Activated CD8-positive, alpha-beta memory T cell treated with anti-CD3 and anti-CD28 coated beads, Interleukin-2, amount 50 U/mL, for 1 hour (primary cell): ENCODE data around the gene PDC.
"Not testable (repeated sequence)": the region's sequence is repeated elsewhere in the genome, so short reads cannot be mapped to it uniquely, and the experiment has no call there.

Experiments used
- DNase-seq: peaks from one replicate; pipeline ENCODE4 v3.0.0-alpha.2; 2020; ENCODE audit errors: extremely low read depth

Gene PDC

DNA sequence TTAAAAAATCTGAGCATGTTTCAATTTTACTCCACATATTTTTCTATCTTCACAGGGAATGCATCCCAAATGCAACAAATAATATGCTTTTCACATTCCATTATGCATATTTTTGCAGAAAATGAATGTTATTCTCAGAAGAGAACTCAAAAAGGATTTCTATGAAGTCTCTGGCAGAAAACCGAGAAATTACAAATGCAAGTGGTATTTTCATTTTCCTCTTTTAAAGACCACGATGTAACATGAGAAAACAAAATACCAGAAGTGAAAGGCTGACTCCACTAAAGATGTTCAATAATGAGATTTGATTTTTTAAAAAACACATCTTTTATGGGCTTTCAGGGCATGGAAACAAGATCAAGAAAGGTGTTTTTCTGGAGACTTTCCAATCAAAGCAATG lies 5.0 kb upstream of the PDC start:
- no peak for DNase-seq

DNA sequence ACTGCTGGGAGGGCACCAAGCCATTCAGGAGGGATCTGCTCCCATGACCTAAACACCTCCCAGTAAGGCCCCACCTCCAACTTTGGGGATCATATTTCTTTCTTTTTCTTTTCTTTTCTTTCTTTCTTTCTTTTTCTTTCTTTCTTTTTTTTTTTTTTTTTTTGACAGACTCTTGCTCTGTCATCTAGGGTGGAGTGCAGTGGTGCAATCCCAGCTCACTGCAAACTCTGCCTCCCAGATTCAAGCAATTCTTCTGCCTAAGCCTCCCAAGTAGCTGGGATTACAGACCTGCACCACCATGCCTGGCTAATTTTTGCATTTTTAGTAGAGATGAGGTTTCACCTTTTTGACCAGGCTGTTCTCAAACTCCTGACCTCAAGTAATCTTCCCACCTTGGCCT lies 4.6 kb upstream of the PDC start:
- not testable (repeated sequence) for DNase-seq

DNA sequence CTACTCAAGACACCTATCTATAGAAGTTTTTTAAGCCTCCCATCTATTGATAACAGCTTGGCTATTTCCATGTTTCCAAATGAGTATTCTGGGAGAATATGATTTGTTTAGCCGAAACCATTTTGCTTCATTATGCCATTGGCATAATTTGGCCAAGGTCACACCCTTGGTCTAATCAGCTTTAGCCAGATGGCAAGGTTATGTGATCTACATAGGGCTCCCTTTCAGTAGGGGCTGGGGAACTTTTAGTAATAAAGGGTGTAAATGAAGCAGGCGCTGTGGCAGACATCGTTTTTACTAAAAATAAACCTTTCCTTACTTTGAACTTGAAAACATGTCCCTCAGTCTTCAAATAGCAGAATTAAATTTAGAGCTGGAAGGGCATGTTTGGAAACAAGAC lies 3.0 kb upstream of the PDC start:
- DNase-seq: no peak

DNA sequence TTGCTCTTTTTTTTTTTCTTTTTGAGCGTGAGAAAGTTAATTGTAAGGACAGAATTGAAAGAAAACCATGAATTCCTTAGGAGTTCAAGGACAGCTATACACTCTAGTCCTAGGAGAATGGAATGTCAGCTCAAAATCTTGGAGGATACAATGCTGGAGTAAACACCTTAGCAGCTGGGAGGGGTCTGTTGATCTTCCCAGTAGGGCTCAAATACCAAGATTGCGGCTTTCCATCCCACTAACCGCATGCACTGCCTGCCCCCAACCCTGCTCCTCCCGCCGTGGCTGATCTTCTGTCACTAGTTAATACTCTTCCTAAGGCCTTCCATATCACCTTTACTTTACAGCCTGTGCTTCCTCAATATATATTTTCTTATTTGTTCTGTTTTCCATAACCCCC lies 2.6 kb upstream of the PDC start:
- no peak for DNase-seq

DNA sequence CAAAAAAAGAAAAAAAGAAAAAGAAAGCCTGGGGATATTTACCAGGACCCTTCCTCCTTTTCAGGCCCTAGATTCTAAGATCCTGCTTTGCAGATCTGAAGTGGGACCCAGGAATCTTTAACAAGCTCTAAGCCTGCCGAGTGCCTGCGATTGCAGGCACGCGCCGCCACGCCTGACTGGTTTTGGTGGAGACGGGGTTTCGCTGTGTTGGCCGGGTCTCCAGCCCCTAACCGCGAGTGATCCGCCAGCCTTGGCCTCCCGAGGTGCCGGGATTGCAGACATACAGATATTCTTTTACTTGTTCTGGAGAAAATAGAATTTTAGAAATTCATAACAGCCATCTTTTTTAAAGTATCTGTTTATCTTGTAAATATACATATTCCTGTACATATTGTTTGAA lies 1.8 kb downstream of the PDC start:
- not testable (repeated sequence) for DNase-seq

DNA sequence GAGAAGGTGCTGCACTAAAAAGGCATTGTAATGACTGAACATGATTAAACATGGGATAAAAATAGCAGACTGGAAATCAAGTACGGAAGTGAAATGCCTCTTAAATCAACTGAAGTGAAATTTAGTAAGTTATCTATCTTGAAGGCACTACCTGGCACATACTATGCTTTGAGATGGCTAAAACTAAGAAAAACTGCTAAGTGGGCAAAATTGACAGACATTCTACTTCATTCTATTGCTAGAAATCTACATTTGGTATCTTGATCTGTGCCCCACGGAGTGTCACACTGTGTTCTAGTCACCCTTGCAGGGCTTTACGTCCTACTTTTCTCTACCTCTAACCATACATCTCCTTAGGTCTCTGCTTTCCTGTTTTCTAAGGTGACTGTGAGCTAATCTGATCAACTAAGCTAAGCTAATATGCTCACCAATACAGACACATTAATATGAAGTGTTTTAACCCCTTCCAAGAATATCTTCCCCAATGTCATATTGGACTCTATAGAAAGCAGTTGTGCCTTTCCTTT lies 4.1 kb downstream of the PDC start:
- no peak for DNase-seq

DNA sequence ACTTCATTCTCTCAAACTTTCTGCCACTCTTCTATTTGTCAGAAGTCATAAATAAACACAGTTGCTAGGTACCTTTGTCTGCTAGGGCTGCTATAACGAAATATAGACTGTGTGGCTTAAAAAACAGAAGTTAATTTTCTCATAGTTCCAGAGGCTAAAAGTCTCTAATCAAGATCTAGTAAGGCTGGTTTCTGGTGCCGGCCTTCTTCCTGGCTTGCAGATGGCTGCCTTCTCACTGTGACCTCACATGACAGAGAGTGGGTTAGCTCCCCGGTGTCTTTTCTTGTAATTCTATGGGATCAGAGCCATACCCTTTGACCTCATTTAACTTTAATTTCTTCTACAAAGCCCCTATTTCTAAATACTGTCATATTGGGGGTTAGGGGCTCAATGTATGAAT lies 5.9 kb downstream of the PDC start:
- DNase-seq: no peak

DNA sequence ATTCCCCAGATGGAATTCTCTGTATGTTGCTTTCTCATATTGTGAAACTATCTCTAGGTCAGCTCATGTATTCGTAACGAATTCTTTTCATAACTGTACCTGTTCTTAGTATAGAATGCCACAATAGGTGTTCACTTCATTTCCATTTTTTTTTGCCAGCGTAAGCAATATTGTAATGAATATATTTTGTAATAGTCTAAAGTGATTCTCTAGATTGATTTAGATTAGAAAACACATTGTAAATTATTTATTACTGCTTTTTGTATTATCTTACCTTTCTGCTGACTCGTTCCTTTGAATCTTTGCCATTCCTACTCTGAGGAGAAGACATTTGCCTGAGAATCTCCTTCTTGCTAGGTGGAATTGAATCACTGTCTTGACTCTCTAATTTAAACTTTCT lies 14.8 kb downstream of the PDC start:
- no peak for DNase-seq

DNA sequence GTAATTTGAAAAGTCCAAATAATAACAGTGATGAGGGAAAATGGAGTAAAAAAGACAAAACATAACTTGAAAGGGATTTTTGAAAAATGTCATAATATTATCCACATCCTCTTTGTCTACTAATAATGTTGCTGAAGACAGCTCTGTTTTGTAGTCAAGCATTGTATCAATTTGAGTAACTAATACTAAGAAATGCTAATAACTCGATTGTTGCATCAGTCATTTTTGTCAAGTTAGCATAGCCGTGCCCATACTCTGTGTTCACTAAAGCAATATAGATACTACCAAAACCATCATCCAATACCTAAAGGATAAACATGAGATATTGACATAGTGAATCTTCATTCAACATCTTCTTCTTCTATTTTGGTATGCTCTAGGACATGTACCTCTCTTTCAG lies 17.3 kb downstream of the PDC start:
- DNase-seq: no peak

DNA sequence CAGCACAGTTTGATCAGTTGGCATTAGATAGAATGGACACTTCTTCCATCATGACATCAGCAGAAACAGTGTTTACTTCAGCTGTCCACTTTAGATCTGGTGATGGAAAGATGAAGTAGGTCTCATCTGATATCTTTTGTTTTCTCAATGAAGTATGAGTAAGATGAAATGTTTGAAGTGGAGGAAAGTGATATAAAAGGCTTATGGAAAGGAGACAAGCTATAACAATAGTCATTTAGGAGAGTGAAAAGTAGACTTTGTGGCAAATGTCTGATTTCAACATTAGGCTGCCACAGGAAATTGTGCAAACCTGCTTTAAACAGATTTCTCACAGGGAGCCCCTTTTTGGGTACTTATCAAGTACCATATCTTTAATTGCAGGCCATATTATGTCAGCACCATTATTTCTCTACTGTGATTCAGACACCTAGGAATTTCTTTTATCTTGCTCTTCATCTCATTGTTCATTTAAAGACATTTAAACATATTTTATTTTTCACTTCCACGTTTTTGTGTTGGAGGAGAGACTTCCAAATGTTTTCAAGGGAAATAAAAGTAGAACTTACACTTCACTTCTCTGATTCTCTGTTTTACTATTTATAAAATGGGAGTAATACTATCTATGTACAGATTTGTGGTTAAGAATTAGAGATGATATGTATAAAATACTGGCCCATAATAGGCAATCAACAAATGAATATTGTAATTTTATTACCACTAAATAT lies 18.1 kb downstream of the PDC start:
- DNase-seq: no peak

DNA sequence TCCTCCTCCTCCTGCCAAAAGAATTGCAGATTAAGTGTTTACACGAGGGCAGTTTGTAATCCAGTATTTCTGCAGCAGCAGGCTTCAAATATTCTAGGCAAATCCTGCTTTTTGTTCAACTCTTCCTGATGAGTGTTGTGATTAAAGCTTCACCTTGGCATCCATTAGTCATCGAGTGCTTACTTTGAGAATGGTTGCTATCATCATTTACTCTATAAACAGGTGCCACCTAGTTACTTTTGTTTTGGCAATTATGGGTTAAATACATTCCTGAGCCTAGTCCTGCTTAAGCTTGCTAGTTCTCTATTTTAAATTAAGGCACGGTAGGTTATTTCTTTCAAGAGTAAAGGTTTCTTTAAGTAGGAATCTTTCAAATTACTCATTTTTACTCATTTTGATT lies 20.3 kb downstream of the PDC start:
- DNase-seq: no peak

DNA sequence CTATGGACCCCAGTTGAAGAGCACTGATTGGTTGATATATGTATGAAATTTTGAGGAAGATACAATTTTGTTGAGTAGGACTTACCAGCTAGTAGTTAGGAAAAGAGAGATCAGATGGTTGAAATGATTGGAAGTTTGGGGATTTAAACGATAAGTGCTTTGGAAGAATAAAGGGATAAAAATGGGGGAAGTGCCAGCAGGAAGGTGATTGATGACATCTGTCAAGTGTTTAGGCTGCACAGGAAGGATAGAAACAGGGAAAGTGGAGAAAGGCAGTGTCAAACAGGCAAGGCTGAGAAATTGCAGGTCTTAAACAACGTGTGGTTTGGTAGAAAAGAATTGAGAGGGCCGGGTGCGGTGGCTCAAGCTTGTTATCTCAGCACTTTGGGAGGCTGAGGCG lies 22.3 kb downstream of the PDC start:
- no peak for DNase-seq

DNA sequence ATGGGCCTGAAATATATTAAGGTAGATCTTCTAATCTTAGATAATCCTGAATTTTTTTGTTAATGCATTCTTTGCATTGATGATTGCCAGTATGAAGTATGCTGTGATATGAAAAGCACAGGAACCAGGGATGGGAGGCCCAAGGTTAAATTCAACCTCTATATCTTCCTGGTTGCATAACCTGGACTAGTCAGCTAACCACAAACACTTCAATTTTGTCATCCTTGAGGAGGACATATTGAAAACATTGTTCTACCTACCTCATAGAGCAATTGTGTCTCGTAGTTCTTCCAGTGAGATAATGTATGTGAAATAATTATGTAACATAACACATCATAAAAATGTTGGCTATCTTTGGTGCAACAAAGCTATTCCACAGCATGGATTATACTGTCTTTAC lies 25.6 kb downstream of the PDC start:
- no peak for DNase-seq

DNA sequence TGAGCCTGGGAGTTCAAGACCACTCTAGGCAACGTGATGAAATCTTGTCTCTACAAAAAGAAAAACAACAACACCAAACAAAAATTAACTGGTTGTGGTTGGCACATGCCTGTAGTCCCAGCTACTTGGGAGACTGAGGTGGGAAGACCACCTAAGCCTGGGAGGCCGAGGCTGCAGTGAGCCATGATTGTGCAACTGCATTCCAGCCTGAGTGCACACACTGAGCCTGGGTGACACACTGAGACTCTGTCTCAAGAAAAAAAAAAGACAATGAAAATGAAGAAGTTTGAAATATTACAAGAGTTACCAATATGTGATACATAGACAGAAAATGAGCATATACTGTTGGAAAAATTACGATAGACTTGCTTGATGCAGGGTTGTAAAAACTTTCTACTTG lies 31.9 kb downstream of the PDC start:
- no peak for DNase-seq

DNA sequence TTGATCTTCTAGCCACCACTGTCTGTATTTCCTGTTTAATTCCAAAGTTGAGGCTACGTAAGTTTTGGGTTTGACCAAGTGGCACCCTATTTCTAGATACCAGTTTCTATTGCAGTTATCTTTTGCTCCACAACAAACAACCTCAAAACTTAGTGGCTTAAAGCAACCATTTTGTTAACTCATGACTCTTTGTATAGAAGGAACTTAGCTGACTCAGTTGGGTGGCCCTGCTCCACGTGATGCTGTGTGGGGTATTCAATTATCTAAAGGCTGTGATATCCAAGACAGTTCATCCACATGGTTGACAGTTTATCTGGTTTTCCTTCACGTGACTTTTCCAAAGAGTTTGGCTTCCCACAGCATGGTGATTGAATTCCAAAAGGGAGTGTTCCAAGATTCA lies 34.8 kb downstream of the PDC start:
- no peak for DNase-seq

DNA sequence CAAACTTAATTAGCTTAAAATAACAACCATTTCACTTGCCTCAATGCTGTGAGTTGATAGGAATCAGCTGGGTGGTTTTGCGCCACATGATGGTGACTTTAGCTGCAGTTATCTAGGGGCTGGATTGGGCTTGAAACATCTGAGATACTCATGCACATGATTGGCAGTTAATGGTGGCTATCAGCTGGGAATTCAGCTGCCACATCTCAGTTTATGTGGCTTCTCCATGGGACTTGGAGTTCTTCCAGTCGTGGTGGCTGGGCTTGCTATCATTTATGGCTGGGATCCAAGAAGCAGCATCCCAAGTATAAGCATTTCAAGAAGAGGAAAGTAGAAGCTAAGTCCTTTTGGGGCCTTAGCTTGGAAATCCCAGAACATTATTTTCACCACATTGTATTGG lies 36.4 kb downstream of the PDC start:
- no peak for DNase-seq

DNA sequence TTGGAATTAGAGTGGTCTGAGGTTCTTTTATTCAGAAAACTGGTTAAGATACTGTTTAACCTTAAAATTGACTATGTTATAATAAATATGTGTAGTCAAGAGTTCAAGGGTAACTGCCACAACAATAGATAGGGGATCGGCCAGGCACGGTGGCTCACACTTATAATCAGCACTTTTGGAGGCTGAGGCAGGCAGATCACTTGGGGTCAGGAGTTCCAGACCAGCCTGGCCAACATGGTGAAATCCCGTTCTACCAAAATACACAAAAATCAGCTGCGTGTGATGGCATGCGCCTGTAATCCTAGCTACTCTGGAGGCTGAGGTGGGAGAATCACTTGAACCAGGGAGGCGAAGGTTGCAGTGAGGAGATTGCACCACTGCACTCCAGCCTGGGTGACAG lies 39.5 kb downstream of the PDC start:
- DNase-seq: no peak

DNA sequence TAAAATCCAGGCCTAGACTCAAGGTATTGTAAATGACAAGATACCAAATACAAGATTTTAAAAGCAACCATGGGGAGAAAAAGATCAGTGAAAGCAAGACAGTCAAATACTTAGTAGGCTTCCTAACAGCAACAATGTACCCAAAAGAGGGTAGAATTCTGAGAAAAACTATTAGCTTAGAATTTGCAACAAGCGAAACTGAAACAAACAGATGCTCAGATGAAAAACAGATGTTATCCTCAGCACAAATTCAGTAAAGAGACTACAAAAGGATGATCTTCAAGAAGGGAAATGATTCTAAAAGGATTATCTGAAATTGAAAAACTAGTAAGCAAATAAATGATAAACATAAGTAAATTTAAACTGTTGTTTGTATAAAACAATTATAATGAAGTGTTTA lies 40.0 kb downstream of the PDC start:
- DNase-seq: no peak

DNA sequence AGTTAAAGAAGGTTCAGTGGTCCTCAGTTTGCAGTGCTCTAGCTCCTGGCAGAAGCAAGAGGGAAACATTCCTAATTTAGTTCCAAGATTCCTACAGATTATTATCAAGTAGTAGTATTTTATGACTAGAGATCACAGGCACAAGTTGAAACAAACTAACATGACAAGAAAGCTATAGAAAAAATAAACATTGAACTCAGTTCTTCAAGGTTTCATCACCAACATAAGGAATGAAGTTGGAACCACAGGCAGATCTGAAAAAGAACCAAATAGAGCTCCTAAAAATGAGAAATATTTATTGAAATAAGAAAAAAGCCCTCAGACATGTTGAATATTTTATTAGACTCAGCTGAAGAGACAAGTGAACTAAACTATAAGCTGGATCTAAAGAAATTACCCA lies 40.6 kb downstream of the PDC start:
- DNase-seq: no peak

DNA sequence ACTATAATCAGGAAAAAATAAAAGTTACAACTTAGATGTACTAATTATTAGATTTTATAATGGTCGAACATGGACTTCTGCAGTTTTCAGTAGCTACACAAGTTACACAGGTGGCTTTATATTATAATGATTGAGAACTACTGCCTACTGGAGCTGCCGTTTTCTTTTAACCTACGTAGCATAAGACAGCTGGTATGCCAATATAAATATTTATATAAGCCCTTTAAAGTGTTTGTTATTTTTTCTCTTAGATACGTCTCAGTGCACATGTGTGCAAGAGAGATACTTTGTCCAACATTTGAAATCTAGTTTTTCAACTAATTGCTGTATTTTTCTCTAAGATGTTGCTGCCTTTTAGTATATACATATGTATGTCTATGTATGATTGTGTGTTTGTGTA lies 42.4 kb downstream of the PDC start:
- DNase-seq: no peak

DNA sequence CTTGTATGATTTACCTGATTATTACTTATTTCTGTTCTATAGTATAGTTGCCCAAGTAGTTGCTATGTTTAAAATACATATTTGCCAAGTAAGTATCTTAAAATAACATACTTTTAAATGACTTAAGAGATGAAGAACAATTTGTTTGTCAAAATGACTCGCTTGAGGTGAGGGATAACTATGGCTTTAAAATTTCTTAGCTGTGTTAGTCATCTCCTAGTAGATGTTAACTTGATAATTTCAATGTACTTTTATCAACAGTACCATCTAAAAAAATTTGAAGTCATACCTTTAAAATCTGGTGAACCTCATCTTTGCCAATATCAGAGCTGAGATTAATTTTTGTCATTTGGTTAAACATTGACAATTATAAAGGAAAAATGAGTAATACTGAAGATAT lies 47.6 kb downstream of the PDC start:
- DNase-seq: no peak

DNA sequence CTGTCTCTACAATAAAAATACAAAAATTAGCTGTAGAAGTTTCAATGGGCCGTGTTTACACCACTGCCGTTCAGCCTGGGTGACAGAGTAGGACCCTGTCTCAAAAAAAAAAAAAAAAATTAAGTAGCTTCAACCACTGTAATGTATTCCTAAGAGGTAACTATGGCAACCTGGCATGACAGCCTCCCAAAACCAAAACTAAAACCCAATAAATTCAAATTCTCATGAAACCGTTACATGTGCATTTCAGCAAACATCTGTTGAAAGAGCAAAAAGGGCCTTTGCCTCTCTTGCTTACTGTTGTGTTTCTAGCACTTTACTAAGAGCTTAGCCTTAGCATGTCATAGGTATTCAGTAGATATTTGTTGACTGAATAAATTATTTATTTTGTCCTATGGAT lies 51.8 kb downstream of the PDC start:
- DNase-seq: no peak

DNA sequence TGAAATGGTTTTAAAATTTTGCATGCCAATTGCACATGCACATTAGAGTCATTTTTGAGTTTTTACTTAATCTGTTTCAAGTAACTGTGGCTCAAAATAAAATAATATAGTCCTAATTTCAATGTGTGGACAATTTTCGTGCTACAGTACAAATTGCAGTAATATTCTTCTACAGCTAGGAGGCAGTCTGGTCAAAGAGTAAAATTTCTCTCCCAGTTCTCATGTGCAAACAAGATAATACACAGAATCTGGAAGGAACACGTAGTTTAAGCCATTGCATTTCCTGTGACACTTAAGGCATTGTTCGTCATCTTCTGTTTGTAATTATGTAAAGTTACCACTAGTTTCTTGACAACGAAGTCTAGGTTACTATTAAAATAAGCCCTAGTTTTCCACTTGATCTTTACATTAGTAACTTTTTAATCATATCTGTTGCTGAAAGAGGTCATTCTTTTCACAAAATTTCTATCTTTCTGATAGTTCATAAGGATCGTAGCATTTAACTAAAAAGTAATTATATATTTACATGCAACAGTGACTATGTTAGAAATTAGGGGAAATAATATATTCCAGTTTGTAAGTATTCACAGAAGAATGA lies 56.4 kb downstream of the PDC start:
- no peak for DNase-seq

DNA sequence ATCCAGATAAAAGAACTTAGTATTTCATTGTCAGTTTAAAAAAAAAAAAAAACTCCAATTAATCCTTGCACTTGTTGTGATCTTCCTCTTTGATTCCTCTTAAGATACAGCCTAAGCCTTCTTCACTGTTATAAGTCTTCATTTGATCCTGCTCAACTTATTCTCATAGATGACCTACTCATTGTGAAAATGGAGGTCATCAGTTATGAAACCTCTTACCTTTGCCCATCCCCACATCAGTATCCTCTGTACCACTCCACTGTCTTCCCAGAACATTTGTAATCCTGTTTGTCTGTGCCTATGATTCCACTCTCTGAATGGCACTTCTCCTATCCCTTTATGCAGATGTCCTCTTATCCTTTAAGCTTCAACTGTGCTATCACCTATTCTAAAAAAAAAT lies 57.3 kb downstream of the PDC start:
- no peak for DNase-seq
